ENCODE data around the gene TOM1. TPM values are rescaled to one million over a fixed set of nuclear protein-coding genes. Genes with fewer than 3 reads are reported as not detected.

The TOM1 gene
- polyA plus RNA-seq, 4 donors: 33.6 to 38.7 (median 36.7) TPM

GRCh38 chr22:35306350-35306967, 6.8 kb downstream of the TOM1 start:
- DNase-seq (ENCODE audit: low read depth in 4 of 4, low spot score in 3 of 4): no peak

- DNase-seq (ENCODE audit: low read depth in 4 of 4, low spot score in 3 of 4): no peak
These were observed 7.7 kb downstream of the TOM1 start for GRCh38 chr22:35307372-35307771.

DNA sequence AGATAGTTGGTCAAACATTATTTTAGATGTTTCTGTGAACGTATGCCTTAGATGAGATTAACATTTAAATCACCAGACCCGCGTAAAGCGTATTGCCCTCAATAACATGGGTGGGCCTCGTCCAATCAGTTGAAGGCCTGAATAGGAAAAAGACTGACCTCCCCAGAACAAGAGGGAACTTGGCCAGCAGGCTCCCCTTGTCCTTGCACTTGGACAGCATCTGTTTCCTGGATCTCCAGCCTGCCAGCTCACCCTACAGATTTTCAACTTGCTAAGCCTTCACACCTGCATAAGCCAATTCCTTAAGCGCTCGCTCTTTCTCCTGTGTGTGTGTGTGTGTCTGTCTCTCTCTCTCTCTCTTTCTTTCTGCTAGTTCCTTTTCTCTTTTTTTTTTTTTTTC, 8.2 kb downstream of the TOM1 start:
- DNase-seq (ENCODE audit: low read depth in 4 of 4, low spot score in 3 of 4): no peak

DNA sequence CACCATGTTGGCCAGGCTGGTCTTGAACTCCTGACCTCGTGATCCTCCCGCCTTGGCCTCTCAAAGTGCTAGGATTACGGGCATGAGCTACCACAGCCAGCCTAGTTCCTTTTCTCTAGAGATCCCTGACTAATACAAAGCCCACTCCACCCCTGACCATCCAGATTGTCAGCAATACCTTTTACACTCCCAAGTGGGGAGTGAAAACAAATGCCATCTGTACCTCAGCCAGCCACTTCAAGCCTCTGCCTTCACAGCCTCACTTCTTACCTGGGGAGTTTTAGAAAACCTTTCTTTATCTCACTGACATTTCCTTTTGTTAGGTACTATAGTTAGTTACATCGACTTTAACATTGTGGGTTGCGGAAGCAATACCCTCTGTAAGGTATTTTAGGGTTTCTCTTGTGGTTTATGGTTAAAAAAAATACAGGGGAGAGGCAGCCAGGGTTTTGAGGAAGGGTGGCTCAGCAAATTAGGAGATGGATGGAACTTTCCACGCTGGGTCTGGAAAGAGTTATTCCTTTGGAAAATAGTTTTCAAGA, 8.9 kb downstream of the TOM1 start:
- no peak for DNase-seq (ENCODE audit: low read depth in 4 of 4, low spot score in 3 of 4)

- no peak for DNase-seq (ENCODE audit: low read depth in 4 of 4, low spot score in 3 of 4)
These were observed 11.2 kb downstream of the TOM1 start for GRCh38 chr22:35310556-35311550.

DNA sequence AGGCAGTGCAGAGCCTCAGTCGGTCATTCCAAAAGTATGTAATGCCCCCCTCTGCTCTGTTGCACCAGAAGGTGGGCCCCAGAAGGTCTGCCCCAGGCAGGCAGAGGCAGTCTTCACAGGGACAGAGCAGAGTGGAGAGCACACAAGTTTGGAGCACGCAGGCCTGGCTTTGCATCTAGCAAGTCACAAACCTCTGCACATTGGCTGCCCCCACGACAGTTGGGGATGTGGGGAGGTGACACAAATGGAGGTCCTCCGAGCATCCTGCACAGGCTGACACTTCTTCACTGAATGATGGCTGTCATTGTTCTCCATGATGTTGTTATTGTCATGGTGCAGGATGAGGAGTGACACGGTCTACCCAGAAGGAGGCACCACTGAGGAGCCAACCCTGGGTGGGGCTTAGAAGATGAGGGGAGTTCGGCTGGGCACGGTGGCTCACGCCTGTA, 11.9 kb downstream of the TOM1 start:
- DNase-seq (ENCODE audit: low read depth in 4 of 4, low spot score in 3 of 4): no peak

- no peak for DNase-seq (ENCODE audit: low read depth in 4 of 4, low spot score in 3 of 4)
These were observed 12.7 kb downstream of the TOM1 start for GRCh38 chr22:35312198-35313059.

- DNase-seq (ENCODE audit: low read depth in 4 of 4, low spot score in 3 of 4): no peak
These were observed 13.8 kb downstream of the TOM1 start for GRCh38 chr22:35313311-35314121.

GRCh38 chr22:35314161-35314942, 14.7 kb downstream of the TOM1 start:
- no peak for DNase-seq (ENCODE audit: low read depth in 4 of 4, low spot score in 3 of 4)

- DNase-seq (ENCODE audit: low read depth in 4 of 4, low spot score in 3 of 4): no peak
These were observed 15.6 kb downstream of the TOM1 start for GRCh38 chr22:35315141-35315854.

DNA sequence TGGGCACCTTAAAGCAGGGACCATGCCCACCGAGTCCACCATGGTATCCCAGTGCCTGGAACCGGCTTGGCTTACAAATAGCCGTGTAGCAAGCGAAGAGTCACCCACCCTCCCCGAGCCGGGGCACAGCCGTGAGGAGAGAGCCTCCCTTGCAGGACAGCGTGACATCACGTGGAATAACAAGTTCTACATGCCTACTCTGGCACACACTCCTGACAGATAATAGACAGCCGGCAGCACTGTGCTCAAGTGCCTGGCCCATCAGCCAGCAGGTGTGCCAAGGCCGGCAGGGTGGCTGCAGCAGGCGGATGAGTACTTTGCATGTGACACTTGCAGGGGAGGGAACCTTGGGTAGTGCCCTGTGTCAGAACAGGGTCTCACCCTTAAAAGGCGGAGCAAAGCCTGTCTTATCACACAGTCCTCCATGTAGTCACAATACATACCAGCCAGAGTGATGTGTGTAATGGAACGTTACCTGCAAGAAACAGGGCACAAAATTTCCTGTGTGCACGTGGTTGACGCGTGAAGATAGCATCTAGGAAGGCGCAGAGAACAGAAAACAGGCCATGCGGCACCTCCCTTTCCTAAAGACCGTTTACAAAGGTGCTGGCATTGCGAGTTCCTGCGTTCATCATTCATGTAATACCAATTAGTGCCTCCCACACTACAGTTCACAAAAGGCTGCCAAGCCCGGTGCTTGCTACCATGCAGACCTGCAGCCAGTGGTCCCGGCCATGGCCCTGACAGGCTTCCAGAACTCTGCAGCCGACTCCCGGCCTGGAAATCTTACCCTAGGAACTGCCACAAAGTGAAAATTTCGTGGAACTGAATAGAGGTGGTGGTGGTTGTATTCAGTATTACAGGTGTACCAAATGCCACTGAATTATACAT, 16.4 kb downstream of the TOM1 start:
- no peak for DNase-seq (ENCODE audit: low read depth in 4 of 4, low spot score in 3 of 4)

GRCh38 chr22:35316751-35317150, 17.1 kb downstream of the TOM1 start:
- DNase-seq (ENCODE audit: low read depth in 4 of 4, low spot score in 3 of 4): no peak

GRCh38 chr22:35317680-35318290, 18.1 kb downstream of the TOM1 start:
- no peak for DNase-seq (ENCODE audit: low read depth in 4 of 4, low spot score in 3 of 4)

- DNase-seq (ENCODE audit: low read depth in 4 of 4, low spot score in 3 of 4): no peak
These were observed 18.9 kb downstream of the TOM1 start for GRCh38 chr22:35318346-35319215.

DNA sequence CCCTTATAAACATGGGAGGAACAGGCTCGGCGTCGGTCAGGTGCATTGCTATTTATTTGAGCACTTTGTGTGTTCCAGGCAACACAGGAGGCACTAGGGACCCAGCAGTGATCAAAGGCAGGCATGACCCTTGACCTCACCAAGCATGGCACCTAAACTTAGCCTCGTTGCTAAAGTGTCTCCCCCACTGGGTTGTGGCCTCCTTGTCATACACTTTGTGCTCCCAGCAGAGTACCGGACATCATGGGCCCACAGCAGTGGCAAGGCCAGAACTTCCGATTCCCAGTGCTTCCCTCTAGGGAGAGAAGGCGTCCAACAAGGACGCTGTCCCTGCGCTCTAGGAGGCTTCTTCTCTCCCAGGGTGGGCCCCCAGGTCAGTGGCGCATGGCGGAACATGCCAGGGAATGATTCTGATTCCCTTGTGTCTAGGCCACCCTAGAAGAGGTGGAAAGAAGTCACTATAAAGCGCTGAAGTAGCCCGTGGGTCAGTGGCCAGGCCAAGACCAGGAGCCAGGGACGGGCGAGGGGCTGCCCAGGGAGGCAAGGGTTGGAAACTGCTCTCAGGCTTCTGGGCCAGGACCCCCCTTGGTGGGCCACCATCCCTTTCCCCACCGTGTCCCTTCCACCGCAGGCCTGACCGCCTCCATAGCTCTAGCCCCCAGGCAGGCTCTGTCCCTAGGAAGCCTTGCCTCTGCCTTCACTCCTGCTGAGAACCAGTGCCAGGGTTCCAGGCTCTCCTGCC, 19.7 kb downstream of the TOM1 start:
- no peak for DNase-seq (ENCODE audit: low read depth in 4 of 4, low spot score in 3 of 4)
